Activated gamma-delta T cell treated with Interleukin-2 at 50 U/mL for 16 hours (primary cell): ENCODE data around the gene ZGRF1.
"Not testable (repeated sequence)": the region's sequence is repeated elsewhere in the genome, so short reads cannot be mapped to it uniquely, and the experiment has no call there.

Experiments
- DNase-seq: peaks from one replicate; pipeline ENCODE4 v3.0.0-alpha.2; 2020

The ZGRF1 gene

GRCh38 chr4:112513971-112514646 lies 122.6 kb downstream of the ZGRF1 start:
- no peak for DNase-seq

GRCh38 chr4:112511803-112512118 lies 124.9 kb downstream of the ZGRF1 start:
- no peak for DNase-seq

- no peak for DNase-seq
Measured at GRCh38 chr4:112511093-112511802, 125.5 kb downstream of the ZGRF1 start.

- no peak for DNase-seq
Measured at GRCh38 chr4:112510291-112511092, 126.2 kb downstream of the ZGRF1 start.

- no peak for DNase-seq
Measured at GRCh38 chr4:112509243-112510141, 127.2 kb downstream of the ZGRF1 start.

- DNase-seq = no peak
Measured at GRCh38 chr4:112508356-112508755, 128.4 kb downstream of the ZGRF1 start.

GRCh38 chr4:112504807-112505206 lies 131.9 kb downstream of the ZGRF1 start:
- DNase-seq = no peak

- no peak for DNase-seq
Measured at GRCh38 chr4:112502871-112503270, 133.8 kb downstream of the ZGRF1 start.

GRCh38 chr4:112492321-112492720 lies 144.4 kb downstream of the ZGRF1 start:
- no peak for DNase-seq

GRCh38 chr4:112490808-112491207 lies 145.9 kb downstream of the ZGRF1 start:
- not testable (repeated sequence) for DNase-seq
